Stromal cell of bone marrow (primary cell): ENCODE results near the gene ATG4A.

Source experiments
- DNase-seq: peaks from one replicate; pipeline ENCODE4 v3.0.0-alpha.2; 2012; ENCODE audit warnings: low read depth

ATG4A gene

DNA sequence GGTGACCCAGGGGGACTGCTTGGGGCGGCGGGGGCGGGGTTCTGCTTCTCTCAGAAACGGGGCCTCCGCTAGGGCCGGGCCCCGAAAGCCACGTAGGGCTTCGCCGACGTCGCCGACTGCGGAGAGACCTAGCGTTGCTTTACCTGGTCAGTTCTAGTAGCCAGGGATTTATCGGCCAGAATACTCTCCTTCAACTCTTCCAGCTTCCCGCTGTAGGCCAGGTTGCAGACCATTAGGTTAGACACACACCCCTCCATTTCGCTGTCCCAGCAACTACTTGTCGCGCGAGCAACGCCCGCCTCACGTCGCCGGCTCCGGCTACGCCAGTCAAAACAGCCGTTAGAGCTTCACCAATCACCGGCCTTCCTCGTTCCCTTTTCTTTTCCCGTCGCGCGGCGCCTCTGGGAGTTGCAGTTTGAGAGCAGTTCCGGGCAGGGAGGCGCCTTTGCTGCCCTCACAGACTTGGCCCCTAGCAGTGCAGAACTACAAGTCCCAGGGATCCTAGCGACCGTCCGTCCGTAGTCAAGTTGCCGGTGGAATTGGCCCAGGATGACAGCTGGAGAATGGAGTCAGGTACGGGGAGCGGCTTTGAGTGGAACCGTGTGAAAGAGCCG is at the start of gene ATG4A, which contains the start of gene PSMD10:
ATG4A (plus strand) TSS at position 515 of the 614 bp plus-strand sequence; CDS start at position 564, 49 bp downstream.
PSMD10 (minus strand) TSS at position 279 of the 614 bp plus-strand sequence; CDS start at position 257, 22 bp downstream.
- DNase-seq, result peak; percentile 95

- DNase-seq, result no peak
Measured at GRCh38 chrX:108044554-108045256, 46.9 kb upstream of the ATG4A start, which contains the start of gene VSIG1. Gene VSIG1 (plus strand): TSS chrX:108045065. CDS start chrX:108045131, 66 bp downstream.

DNA sequence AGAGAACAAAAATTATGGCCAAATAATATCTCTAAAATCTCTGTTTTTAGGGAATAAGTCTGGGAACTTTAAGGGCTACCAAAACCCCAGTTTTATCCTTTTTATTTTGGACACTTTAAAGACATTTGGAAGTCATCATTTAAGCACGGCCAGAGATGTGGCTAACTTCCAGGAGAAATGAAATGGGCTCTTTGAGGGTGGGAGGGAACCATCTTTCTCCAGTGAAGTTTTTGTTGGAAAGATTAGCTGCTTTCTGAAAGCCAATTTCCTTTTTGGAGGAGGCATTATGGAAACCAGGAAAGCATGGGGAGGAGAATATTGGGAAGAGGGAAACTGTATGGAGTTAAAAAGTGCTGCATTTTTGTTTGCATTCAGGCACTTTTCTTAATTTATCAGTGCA is 41.9 kb upstream of the ATG4A start:
- DNase-seq, result no peak

GRCh38 chrX:108053218-108053617 is 38.4 kb upstream of the ATG4A start:
- no peak for DNase-seq

DNA sequence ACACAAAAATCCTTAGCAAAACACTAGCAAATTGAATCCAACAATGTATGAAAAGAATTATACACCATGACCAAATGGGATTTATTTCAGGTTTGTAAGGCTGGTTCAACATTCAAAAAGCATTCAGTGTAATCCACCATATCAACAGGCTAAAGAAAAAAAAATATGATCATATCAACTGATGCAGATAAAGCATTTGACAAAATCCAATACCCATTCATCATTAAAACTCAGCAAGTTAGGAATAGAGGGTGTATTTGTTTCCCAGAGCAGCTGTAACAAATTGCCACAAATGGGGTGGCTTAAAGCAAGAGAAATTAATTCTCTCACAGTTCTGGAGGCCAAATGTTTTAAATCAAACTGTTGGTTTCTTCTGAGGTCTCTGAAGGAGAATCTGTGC is 36.0 kb upstream of the ATG4A start:
- DNase-seq, result no peak

- DNase-seq, result no peak
Measured at GRCh38 chrX:108059801-108060200, 31.8 kb upstream of the ATG4A start.

- no peak for DNase-seq
Measured at GRCh38 chrX:108064001-108064400, 27.6 kb upstream of the ATG4A start.

DNA sequence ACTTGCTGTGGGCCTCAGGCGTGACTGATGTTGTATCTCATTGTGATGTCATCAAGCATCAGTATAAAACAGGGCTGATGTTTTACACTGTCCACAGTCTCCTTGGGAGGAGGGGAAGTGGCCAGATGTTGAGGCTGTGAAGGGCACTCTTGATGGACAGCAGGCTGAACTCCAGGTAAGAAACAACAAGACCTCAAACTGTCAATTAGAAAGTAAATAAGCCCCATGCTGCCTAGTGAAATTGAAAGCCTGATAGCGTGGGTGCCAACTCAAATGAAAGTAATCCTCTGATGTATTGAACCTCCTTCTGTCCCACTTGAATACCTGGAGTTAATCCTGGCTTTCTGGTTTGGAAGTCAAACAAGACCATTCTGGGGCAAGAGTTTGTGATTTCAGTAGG is 27.0 kb upstream of the ATG4A start:
- no peak for DNase-seq

GRCh38 chrX:108068121-108068520 is 23.5 kb upstream of the ATG4A start:
- no peak for DNase-seq

- DNase-seq, result no peak
Measured at GRCh38 chrX:108070891-108071290, 20.7 kb upstream of the ATG4A start.

DNA sequence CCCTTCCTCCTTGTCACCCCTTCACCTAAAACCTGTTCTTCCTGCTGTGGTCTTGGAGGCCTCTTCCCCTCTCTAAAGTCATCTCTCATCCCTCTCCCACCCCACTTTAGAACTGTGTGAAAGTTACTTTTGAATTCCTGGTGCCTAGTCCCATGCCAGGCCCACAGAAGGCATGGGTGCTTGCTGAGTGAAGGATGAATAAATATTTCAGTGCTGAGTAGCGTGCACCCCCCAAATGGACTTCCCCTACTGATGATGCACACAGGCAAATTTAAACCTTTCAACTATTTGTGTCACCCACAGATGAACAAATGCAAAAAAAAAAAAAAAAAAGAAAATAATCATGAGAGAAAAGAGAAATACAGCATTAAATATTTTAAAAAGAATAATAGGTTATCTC is 20.0 kb upstream of the ATG4A start:
- DNase-seq, result no peak

GRCh38 chrX:108072746-108073145 is 18.8 kb upstream of the ATG4A start:
- DNase-seq, result no peak

DNA sequence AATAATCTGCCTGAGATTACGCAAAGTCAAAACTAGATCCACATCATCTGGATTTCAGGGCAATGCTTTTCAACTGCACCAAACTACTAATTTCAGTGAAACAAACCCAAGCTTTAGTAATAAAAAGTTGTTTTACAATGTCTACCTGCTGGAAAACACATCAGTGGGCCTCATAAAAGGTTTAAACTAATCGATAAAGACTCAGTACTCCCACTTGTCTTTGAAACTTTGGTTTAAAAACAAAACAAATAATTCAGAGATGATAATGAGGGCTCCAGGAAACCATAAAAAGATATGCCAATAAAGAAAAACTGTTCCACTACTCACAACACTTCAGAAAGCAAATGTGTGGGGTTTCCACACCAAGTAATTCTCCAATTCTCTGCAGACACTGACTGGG is 10.5 kb upstream of the ATG4A start:
- no peak for DNase-seq

- DNase-seq, result no peak
Measured at GRCh38 chrX:108087792-108088191, 3.8 kb upstream of the ATG4A start.

DNA sequence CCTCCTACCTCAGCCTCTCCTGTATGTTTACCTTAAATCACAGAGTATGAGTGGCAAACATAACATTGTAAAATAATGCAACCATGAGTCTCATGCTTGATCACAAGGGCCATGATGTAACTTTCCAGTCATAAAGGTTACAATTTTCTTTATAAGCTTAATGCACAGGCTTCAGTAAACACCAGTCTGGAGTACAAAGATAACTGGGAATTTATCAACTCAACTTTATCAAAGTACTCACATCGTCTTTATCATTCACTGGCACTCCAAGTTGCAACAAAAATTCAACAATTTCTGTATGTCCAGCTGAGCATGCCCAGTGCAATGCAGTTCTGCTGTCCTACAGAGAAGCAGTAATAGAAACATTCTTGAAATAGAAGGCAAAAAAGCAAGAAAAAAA is 3.1 kb upstream of the ATG4A start:
- no peak for DNase-seq

DNA sequence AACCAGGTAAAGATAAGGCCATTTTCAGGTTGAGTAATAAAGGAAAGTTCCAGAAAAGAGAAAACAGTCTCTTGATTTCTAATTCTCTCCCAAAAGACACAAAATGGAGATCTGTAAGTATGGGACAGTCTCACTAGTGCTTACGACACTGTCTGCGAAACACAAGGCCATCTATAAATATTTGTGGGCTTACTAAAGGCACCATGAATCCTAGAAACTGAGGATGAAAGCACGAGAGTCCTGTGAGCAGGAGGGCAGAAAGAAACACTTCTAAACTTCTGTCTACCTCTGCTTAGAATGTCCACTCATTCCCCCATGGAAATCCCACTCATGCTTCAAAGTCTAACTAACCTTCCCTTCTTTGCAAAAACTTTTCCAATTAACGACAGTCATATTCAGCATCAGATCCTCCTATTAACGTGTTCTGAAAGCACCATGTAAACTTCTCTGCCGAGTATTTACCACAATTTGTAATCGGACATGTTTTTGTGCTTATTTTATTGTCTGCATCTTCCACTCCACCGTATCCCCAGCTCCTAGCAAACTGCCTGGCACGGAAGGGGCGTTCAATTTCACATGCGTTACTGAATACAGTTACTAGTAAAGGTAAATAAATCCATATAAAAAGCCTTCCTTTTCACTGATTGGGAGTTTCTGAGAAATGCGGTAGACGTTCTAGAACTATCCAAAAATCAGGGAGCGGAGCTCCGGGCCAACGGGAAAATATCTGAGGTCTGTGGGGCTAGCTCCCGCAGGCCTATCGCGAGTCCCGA is 901 bp upstream of the ATG4A start:
- no peak for DNase-seq

DNA sequence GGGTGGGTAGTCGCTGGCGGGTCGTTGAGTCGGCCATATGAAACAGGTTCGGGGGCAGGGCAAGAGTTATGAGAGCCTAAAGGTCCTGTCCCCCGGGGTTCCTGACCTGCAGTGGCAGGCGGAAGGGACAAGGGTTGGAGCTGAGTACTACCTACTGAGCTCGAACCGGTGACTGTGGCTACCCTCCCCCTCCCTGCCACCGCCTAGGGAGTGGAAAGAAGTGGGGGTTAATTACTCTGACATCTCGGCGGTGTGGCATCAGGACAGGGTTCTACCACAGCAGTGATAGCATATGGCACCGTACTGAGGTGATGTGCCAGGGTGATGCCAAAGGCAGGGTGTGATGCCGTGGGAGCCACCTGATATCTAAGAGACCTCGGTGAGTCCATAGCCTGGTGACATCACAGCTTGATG is 307 bp downstream of the ATG4A start:
- no peak for DNase-seq

- no peak for DNase-seq
Measured at GRCh38 chrX:108097380-108097779, 5.8 kb downstream of the ATG4A start.

DNA sequence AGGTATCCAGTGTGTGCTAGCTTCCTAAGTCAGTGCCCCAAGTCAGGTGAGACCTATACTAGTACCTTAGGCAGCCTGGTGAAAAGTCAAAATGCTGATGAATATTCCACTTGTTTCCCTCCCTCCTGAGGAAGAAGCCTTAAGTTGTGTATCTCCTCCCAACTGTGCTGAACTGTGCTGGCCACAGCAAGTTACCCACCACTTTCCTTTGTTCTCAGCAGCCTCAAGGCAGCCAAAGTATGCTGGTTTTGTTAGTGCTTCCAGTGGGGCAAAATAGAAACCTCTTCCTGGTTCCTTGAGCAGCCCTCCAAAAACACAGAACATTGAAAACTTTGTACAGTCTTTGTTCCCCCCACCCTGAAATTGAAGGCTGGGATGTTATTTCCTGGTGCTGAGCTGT is 13.9 kb downstream of the ATG4A start:
- DNase-seq, result no peak

- DNase-seq, result no peak
Measured at GRCh38 chrX:108114541-108114940, 23.0 kb downstream of the ATG4A start.

DNA sequence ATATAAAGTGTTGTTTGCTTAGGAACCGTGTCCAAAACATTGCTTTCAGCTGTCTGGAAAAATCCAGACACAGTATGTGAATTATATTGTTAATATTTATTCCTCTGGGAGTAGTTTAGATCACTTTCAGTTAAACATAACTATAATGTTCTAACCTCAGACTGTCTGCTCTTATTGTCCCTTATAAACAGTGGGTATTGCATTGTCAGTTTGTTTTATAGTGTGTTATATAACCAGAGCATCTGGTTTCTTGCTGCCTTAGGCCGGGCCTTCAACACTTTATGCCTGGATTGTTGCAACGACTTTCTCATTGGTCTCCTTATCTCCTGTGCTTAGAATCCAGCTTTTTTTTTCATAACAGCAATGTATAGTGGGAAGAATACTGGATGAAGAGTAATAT is 26.4 kb downstream of the ATG4A start:
- no peak for DNase-seq

DNA sequence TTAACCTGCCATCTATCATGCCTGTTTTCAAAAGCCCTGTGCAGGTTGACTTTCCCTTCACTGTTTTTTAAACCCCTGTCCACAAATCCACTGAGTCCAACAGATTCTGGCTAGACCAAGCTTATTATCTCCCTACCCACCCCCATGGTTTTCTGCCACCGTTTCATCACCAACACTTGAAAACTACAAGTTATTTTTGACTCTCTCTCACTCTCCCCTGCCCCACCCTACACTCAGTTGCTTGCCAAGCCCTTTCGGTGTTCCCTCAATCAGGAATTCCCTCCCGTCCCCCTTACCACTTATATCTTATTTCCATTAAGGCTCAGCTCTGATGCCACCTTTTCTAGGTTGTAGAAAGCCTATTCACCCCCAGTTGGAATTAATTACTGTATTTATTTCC is 29.7 kb downstream of the ATG4A start:
- DNase-seq, result no peak

DNA sequence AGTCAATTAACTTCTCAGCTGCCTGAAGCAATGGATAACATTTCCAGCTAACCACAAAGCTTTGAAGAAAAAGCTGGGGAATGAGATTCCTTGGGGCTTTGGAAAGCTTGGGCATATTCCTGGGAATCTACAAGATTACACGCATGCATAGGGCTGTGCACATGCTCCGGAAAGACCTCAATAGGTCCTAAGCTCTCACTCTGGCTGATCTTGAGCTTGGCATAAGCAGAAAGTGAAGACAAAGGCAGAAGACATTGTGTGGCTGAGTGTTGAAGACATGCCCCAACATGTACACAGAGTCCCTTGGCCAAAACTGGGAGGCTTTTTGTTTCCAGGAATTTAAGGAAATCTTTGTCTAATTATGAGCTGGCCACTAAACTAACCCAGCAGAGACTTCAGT is 31.2 kb downstream of the ATG4A start:
- DNase-seq, result peak; percentile 5
